NT2/D1 (cell line): Measurements from ENCODE around the gene SERTAD2.
A peak's percentile ranks its signal among the peaks of the same experiment; 100 is the strongest.

Experiments
- DNase-seq: peaks from one replicate; pipeline ENCODE4 v3.0.0-alpha.2; 2011; ENCODE audit warnings: low read depth, low spot score
- H3K27me3 ChIP-seq: 2 replicates; pipeline ENCODE4 v1.6.0; 2011; ENCODE audit warnings: mild to moderate bottlenecking; ENCODE audit not compliant: insufficient read length, insufficient read depth
- H3K36me3 ChIP-seq: 2 replicates; pipeline ENCODE4 v1.6.1; 2011; ENCODE audit warnings: mild to moderate bottlenecking, low read length, mixed read lengths; ENCODE audit not compliant: insufficient read depth, insufficient read length
- H3K4me1 ChIP-seq: 2 replicates; pipeline ENCODE4 v1.5.1; 2011; ENCODE audit not compliant: insufficient read depth, insufficient read length
- H3K4me3 ChIP-seq: 2 replicates; pipeline ENCODE4 v1.5.1; 2011; ENCODE audit warnings: low read depth; ENCODE audit not compliant: insufficient read length
- H3K9ac ChIP-seq: 2 replicates; pipeline ENCODE4 v1.6.0; 2011; ENCODE audit warnings: low read depth; ENCODE audit not compliant: insufficient read length
- H3K9me3 ChIP-seq: 2 replicates; pipeline ENCODE4 v1.5.1; 2011; ENCODE audit warnings: mild to moderate bottlenecking, low read length; ENCODE audit not compliant: insufficient read depth
- SUZ12 ChIP-seq: IDR thresholded peaks from 2 replicates; pipeline ENCODE4 v1.6.1; 2011; ENCODE audit not compliant: insufficient read length, insufficient read depth; ENCODE audit errors: extremely low read depth
- YY1 ChIP-seq: IDR thresholded peaks from 2 replicates; pipeline ENCODE4 v1.6.1; 2011; ENCODE audit not compliant: insufficient read length, insufficient read depth
- ZNF274 ChIP-seq: IDR thresholded peaks from 2 replicates; pipeline ENCODE4 v1.6.1; 2011; ENCODE audit warnings: mild to moderate bottlenecking, low read depth, low read length

SERTAD2 gene

DNA sequence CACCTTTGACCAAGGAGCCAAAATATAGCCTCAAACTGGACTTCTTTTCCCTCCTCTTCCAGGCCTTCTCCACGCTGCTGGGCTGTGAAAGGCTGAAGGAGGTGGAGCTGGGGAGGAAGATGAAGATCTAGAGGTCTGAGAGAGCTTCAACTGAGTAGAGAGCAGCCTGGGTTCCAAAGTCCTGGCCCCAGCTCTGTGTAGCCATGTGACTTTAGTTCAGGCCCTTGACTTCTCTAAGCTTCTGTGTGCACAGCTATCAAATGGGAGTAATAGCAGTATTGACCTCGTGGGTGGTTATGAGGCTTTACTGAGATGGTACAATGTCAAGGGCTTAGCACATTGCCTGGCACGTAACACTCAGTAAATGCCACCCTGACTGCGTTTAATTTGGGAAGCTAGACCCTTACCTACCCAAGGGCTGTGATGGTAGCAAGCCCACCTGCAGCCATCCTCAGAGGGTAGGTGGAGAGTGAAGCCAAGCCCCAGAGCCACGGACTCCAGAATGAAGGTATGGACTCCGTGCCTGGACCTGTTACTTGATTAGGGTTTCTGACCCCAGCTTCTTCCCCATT, 38.4 kb downstream of the SERTAD2 start:
- H3K36me3 ChIP-seq: no peaks in the 10 kb centered on the region
- no peaks in the 10 kb centered on the region for H3K9me3 ChIP-seq
- TF ChIP-seq YY1: no peak
- no peak for TF ChIP-seq SUZ12
- no peak for TF ChIP-seq ZNF274
- H3K27me3 ChIP-seq: peaks cover 5% of the 10 kb centered on the region
- no peak for DNase-seq
- peaks cover 10% of the 10 kb centered on the region for H3K4me1 ChIP-seq
- no peak overlapping the region for H3K4me3 ChIP-seq
- H3K9ac ChIP-seq: no peak overlapping the region

DNA sequence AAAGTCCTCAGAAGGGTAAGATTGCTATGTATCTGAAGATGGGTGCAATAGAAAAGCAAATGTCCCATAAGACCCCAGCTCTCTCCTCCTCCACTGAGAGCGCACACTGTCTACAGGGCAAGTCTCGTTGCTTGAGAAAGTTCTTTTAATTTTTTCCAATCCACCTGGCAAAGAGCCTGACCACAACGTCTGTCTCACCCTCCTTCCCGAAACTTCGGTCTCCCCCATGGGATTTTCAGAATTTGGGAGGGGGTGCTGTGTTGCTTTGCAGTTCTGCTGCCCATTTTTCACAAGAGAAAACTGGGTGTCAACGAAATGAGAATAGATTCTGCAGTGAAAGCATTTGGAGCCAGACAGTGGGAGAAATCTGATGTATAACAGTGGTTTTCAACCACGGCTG, 40.4 kb downstream of the SERTAD2 start:
- Histone ChIP-seq H3K4me1 (peaks cover 11% of the 10 kb centered on the region), H3K27me3 (peaks cover 16% of the 10 kb centered on the region), H3K9ac (no peak overlapping the region), H3K36me3 (no peaks in the 10 kb centered on the region), H3K4me3 (no peak overlapping the region), H3K9me3 (no peaks in the 10 kb centered on the region)
- no peak for TF ChIP-seq ZNF274
- TF ChIP-seq YY1: no peak
- no peak for TF ChIP-seq SUZ12
- DNase-seq: no peak

DNA sequence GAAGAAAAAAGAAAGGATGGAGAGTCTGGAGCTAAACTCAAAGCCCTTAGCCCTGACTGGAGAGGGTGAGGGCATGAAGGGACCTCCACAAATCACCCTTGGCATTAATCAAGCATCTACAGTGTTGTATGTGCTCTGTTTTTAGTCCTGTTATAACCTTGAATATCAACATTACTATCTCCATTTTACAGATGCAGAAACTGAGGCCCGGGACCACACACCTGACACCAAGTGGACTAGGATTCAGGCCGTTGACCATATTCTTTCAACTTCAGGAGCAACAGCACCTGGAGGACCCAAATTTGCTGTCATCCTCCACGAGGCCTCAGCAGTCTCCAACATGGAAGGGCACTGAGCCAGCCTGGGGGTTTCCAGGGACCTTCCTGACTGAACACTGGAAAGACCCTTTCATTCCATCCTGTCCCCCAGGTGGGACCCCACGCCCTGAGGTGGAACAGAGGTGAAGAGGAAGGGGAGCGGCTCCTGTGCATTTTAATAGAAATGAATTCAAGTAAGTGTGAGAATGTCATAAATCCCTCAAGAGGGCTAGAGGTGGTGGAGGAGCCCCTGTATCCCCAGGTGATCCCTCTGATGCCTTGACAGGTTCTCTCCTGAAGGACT, 41.0 kb downstream of the SERTAD2 start:
- peaks cover 8% of the 10 kb centered on the region for H3K4me1 ChIP-seq
- H3K9ac ChIP-seq: no peak overlapping the region
- no peak for TF ChIP-seq YY1
- TF ChIP-seq ZNF274: no peak
- TF ChIP-seq SUZ12: no peak
- no peak for DNase-seq
- H3K36me3 ChIP-seq: no peaks in the 10 kb centered on the region
- H3K27me3 ChIP-seq: peaks cover 21% of the 10 kb centered on the region
- H3K4me3 ChIP-seq: no peak overlapping the region
- H3K9me3 ChIP-seq: no peaks in the 10 kb centered on the region

DNA sequence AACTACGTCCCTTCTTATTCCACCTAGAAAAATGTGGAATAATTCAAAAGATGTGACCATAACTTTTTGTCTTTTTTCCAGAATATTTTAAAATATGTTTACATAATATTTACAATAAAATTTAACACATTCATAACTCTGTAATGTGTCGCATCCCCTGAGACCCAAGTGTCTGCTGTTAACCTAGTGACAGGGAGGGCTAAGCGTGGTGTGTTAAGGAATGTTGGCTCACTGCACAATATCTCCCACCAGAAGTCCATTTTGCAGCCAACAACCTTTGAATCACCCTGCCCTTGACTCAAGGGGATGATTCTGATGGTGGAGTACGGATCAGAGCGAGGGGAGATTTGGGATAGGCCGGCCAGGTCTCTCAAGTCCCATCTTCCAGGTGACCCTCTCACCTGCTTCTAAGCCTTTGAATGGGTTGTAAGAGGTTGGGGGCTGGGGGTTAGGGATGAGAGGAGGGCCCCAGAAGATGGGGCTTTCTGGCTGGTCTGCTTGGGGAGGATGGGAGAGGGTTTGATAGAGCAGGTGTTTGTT, 43.3 kb downstream of the SERTAD2 start:
- TF ChIP-seq YY1 (no peak), SUZ12 (no peak)
- H3K36me3 ChIP-seq: no peaks in the 10 kb centered on the region
- peaks cover 11% of the 10 kb centered on the region for H3K4me1 ChIP-seq
- H3K27me3 ChIP-seq: peaks cover 21% of the 10 kb centered on the region
- DNase-seq: no peak
- no peaks in the 10 kb centered on the region for H3K9me3 ChIP-seq
- no peak overlapping the region for H3K9ac ChIP-seq
- no peak overlapping the region for H3K4me3 ChIP-seq

DNA sequence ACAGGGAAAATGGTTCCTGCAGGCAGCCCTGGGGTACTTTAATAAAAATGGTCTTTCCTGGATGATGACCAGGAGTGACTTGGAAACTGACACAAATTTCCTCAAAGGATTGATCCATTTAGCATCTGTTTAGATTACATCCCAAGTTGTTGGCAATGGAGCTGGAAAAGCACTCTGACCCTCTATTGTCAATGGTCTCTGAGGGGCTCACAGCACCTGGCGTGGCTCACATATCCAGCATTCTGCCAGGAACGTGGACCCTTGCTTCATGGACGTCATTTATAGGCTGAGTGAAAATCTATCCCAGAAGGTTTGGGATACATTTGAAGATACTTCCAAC, 43.8 kb downstream of the SERTAD2 start:
- no peaks in the 10 kb centered on the region for H3K9me3 ChIP-seq
- H3K27me3 ChIP-seq: peaks cover 21% of the 10 kb centered on the region
- H3K4me1 ChIP-seq: peaks cover 11% of the 10 kb centered on the region
- DNase-seq: no peak
- peak overlapping the region; percentile 67 for H3K9ac ChIP-seq
- no peaks in the 10 kb centered on the region for H3K36me3 ChIP-seq
- peak overlapping the region; percentile 43 for H3K4me3 ChIP-seq
- no peak for TF ChIP-seq SUZ12
- TF ChIP-seq ZNF274: no peak
- no peak for TF ChIP-seq YY1

DNA sequence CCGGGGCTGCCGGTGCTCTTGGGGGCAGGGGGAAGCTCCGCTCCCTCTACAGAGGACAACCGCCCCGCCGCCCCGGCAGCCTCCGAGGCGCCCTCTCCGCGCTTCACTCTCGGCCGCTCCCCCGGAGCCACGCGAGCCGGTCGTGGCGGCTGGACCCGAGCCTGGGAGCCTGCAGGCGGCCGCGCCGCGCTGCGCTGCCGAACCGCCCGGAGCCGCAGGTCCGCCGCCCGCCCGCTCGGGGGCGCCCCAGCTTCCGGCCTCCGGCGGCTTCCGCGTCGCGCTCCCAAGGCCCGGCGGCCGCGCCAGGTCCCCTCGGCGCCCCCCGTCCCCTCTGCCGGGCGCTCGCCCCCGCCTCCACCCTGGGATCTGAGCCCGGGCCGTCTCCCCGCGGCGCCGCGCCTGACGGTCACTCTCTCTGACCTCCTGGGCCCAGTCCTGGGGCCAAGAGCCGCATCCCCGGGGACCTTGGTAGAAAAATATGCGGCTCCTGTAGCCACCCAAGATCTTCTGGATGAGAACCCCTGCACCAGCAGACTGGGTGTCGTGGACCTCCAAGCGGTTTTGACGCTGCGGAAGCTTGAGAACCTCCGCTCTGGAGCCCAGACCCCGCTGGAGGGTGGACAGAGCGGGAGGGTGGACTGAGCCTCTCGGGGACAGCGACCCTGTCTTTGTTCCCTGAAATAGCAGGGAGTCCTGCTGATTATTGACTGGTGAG, 44.3 kb downstream of the SERTAD2 start:
- peaks cover 11% of the 10 kb centered on the region for H3K4me1 ChIP-seq
- H3K9ac ChIP-seq: peak overlapping the region; percentile 72
- peaks cover 2% of the 10 kb centered on the region; the same call in 1 of the 2 replicates for H3K9me3 ChIP-seq
- H3K4me3 ChIP-seq: peak overlapping the region; percentile 43
- TF ChIP-seq YY1: no peak
- no peak for TF ChIP-seq ZNF274
- no peak for TF ChIP-seq SUZ12
- no peak for DNase-seq
- no peaks in the 10 kb centered on the region for H3K36me3 ChIP-seq
- peaks cover 21% of the 10 kb centered on the region for H3K27me3 ChIP-seq

DNA sequence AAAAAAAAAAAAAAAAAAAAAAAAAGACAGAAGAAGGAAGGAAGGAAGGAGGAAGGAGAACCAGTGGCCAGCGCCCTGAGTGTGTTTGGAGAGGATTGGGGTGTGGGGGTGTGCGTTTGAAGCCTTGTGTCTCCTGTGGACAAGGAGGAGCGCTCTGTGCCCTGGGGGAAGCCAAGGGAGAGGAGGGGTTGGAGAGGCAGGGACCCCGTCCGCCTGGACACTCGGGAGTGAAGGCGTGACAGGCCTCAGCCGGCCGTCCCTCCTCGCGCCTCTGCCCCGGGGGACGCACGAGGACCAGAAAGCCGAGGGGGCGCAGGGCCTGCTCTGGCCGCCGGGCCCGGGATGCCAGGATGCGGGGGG, 44.9 kb downstream of the SERTAD2 start:
- TF ChIP-seq YY1: no peak
- no peak for TF ChIP-seq SUZ12
- TF ChIP-seq ZNF274: no peak
- DNase-seq: no peak
- Histone ChIP-seq H3K4me3 (peak overlapping the region; percentile 36), H3K27me3 (peaks cover 21% of the 10 kb centered on the region), H3K4me1 (peaks cover 11% of the 10 kb centered on the region), H3K36me3 (no peaks in the 10 kb centered on the region), H3K9me3 (peaks cover 7% of the 10 kb centered on the region; the same call in 1 of the 2 replicates), H3K9ac (peak overlapping the region; percentile 72)
